CD14-positive monocyte (primary cell): ENCODE results near the gene ZNF474. TPM values are rescaled to one million over a fixed set of nuclear protein-coding genes. Genes with fewer than 3 reads are reported as not detected.

Source experiments
- DNase-seq, 3 donors: peaks; one replicate each; pipeline ENCODE4 v3.0.0-alpha.2; 2011 to 2022
- H2AFZ ChIP-seq: 2 replicates; pipeline ENCODE4 v1.6.0; 2012; ENCODE audit warnings: mild to moderate bottlenecking, low read depth, low read length, inconsistent platforms; ENCODE audit not compliant: insufficient read depth, poor library complexity, severe bottlenecking
- H3K27ac ChIP-seq, 2 donors: 1 replicate in 1 of 2; 2 replicates in 1 of 2; pipeline ENCODE4 v1.5.1; 2012 to 2013; ENCODE audit warnings: low read length in 2 of 2, control low read depth in 1 of 2, inconsistent platforms in 1 of 2, low read depth in 1 of 2, mild to moderate bottlenecking in 1 of 2
- H3K27me3 ChIP-seq, 2 donors: one replicate each; pipeline versions ENCODE4 v1.6.0 to v1.6.1; 2011 to 2013; ENCODE audit warnings: low read length in 2 of 2; ENCODE audit not compliant: control insufficient read depth in 2 of 2, insufficient read depth in 2 of 2
- H3K36me3 ChIP-seq, 2 donors: replicated peaks in 1 of 2; 1 replicate in 1 of 2; 2 replicates in 1 of 2; pipeline versions ENCODE4 v1.5.1 to v1.6.1; 2012 to 2013; ENCODE audit warnings: low read length in 2 of 2, control low read depth in 1 of 2, inconsistent platforms in 1 of 2, mild to moderate bottlenecking in 1 of 2; ENCODE audit not compliant: insufficient read depth in 2 of 2, control insufficient read depth in 1 of 2
- H3K4me1 ChIP-seq, 2 donors: 1 replicate in 1 of 2; 2 replicates in 1 of 2; pipeline versions ENCODE4 v1.5.1 to v1.6.1; 2012 to 2013; ENCODE audit warnings: low read length in 2 of 2, control low read depth in 1 of 2, inconsistent platforms in 1 of 2, mild to moderate bottlenecking in 1 of 2, moderate library complexity in 1 of 2; ENCODE audit not compliant: insufficient read depth in 2 of 2, control insufficient read depth in 1 of 2
- H3K4me2 ChIP-seq: replicated peaks from 2 replicates; pipeline ENCODE3; 2012; ENCODE audit warnings: low read length, moderate library complexity, mild to moderate bottlenecking; ENCODE audit not compliant: poor library complexity, severe bottlenecking; ENCODE audit errors: extremely low read depth
- H3K4me3 ChIP-seq, 3 experiments: fragments of 200-600 bp in 1 of 3; sonication (generic) in 1 of 3; replicated peaks in 1 of 3; 1 replicate in 2 of 3; 2 replicates in 1 of 3; pipeline ENCODE4 v1.5.1; 2011 to 2013; ENCODE audit warnings: low read length in 3 of 3, mild to moderate bottlenecking in 3 of 3, control low read depth in 2 of 3, low read depth in 2 of 3, inconsistent platforms in 1 of 3, moderate library complexity in 1 of 3
- H3K79me2 ChIP-seq: 2 replicates; pipeline ENCODE4 v1.6.0; 2012; ENCODE audit warnings: mild to moderate bottlenecking, control low read depth, inconsistent platforms, low read length, moderate library complexity; ENCODE audit not compliant: insufficient read depth
- H3K9ac ChIP-seq: 2 replicates; pipeline ENCODE4 v1.6.0; 2017; ENCODE audit warnings: low read length, mild to moderate bottlenecking; ENCODE audit not compliant: insufficient read depth, poor library complexity, severe bottlenecking
- H3K9me3 ChIP-seq, 2 donors: replicated peaks in 1 of 2; 1 replicate in 1 of 2; 2 replicates in 1 of 2; pipeline versions ENCODE4 v1.5.1 to v1.6.1; 2012 to 2013; ENCODE audit warnings: low read length in 2 of 2, control low read depth in 1 of 2; ENCODE audit not compliant: control insufficient read depth in 1 of 2, insufficient read depth in 1 of 2
- H4K20me1 ChIP-seq: 2 replicates; pipeline ENCODE4 v1.6.0; 2012; ENCODE audit warnings: mild to moderate bottlenecking, low read length, control low read depth, moderate library complexity; ENCODE audit not compliant: insufficient read depth
- H3K27ac Mint-ChIP-seq, 7 donors: one replicate each; pipeline ENCODE4 v1.8.0; 2020; ENCODE audit warnings: mild to moderate bottlenecking in 7 of 7, mixed read lengths in 7 of 7, moderate library complexity in 6 of 7, inconsistent platforms in 2 of 7
- H3K27me3 Mint-ChIP-seq, 3 donors: one replicate each; pipeline ENCODE4 v1.8.0; 2021 to 2022; ENCODE audit warnings: low read depth in 3 of 3, mild to moderate bottlenecking in 3 of 3, mixed read lengths in 3 of 3, moderate library complexity in 3 of 3, inconsistent platforms in 1 of 3
- H3K36me3 Mint-ChIP-seq, 2 donors: one replicate each; pipeline ENCODE4 v1.8.0; 2020; ENCODE audit warnings: mixed read lengths in 2 of 2, inconsistent platforms in 1 of 2, mild to moderate bottlenecking in 1 of 2
- H3K4me1 Mint-ChIP-seq: one replicate; pipeline ENCODE4 v1.8.0; 2020; ENCODE audit warnings: mild to moderate bottlenecking, mixed read lengths
- H3K4me3 Mint-ChIP-seq, 2 donors: one replicate each; pipeline ENCODE4 v1.8.0; 2020; ENCODE audit warnings: mild to moderate bottlenecking in 2 of 2, mixed read lengths in 2 of 2, moderate library complexity in 1 of 2
- H3K9me3 Mint-ChIP-seq, 7 donors: one replicate each; pipeline ENCODE4 v1.8.0; 2020 to 2022; ENCODE audit warnings: mixed read lengths in 7 of 7, mild to moderate bottlenecking in 6 of 7, moderate library complexity in 6 of 7, inconsistent platforms in 2 of 7
- WGBS: methylation state at CpG from one replicate; pipeline ENCODE4 v1.1.5; 2013; ENCODE audit warnings: missing lambda C conversion rate; ENCODE audit not compliant: insufficient coverage; 5-methylcytosine and 5-hydroxymethylcytosine counted together
- intact Hi-C, 2 donors: fragments of 100-400 bp; cut with micrococcal nuclease; formaldehyde crosslinking; loops; one replicate each; pipeline versions ENCODE4 v1.15.0 to v1.15.1; 2023
- polyA minus RNA-seq: library from RNA; depleted of rRNA, polyadenylated mRNA; stranded (reverse); fragments of >200 nt; gene quantifications from 2 replicates; pipeline ENCODE4 v1.2.3, GENCODE V29; 2012
- polyA plus RNA-seq, 3 donors: library from polyadenylated mRNA; depleted of rRNA in 1 of 3; unstranded in 2 of 3; stranded (reverse) in 1 of 3; fragments of 300-500 nt in 2 of 3; fragments of >200 nt in 1 of 3; fragmentation: Illumina TruSeq in 2 of 3; gene quantifications; 1 replicate in 2 of 3; 2 replicates in 1 of 3; pipeline ENCODE4 v1.2.3, GENCODE V29; 2012 to 2021
- total RNA-seq, 12 experiments: library from RNA in 1 of 12; stranded (reverse) in 1 of 12; fragments of 120-200 nt in 1 of 12; gene quantifications; one replicate each; pipeline ENCODE4 v1.2.4 and lab custom pipeline; 2013 to 2026; ENCODE audit warnings: mixed read lengths in 6 of 12, inconsistent platforms in 1 of 12
- TF ChIP-seq, protein P1 (sequence below): fragments of 200-600 bp; IDR thresholded peaks from one replicate; pipeline ENCODE4 v1.8.0; 2022; ENCODE audit warnings: antibody characterized with exemption, mild to moderate bottlenecking

The ZNF474 gene
- 0.08 TPM for total RNA-seq (2013)
- polyA plus RNA-seq: under 1 TPM in 1 of 3 donors, not detected in 2; 0.09 TPM
- 0.14 TPM in 1 of 2 replicates, not detected in the other for polyA minus RNA-seq
- total RNA-seq (lab: John Stamatoyannopoulos, UW): 0 to 0.45 (median 0.05) reads per million in 11 experiments

DNA sequence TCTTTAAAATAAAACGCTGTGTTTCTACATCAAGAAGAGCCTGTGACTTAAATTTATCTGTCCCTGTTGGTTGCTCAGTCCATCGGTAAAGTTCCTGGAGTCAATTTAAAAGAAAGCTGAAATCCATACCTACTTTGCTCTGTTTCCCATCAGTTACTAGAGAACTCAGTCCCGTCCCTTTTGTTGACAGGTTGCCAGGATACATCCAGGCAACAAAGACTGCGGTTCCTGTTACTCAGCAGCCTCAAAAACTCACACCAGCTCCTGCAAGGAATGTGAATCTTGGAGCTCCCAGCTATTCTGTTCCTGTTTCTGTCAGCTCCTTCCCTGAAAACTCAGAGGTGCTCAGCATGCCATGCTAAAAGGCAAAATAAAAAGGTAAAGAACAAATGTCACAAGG lies at the start of gene ZNF474:
TSS of gene ZNF474 (plus strand) at position 241 of the 400 bp plus-strand sequence. CDS start 22,445 bp downstream, outside the sequence.
- Mint-ChIP-seq H3K36me3 (no peaks in the 10 kb centered on the region), H3K4me3 (no peak within 1 kb of the TSS), H3K4me1 (no peaks in the 10 kb centered on the region), H3K27me3 (peaks cover 0 to 3% (median 0%) of the 10 kb centered on the region in 3 donors), H3K27ac (no peak within 1 kb of the TSS), H3K9me3 (peaks cover 0 to 2% (median 0%) of the 10 kb centered on the region in 7 donors)
- Histone ChIP-seq H4K20me1 (no peaks in the 10 kb centered on the region), H2AFZ (no peak within 1 kb of the TSS), H3K79me2 (no peaks in the 10 kb centered on the region), H3K9ac (no peak within 1 kb of the TSS), H3K36me3 (no peaks in the 10 kb centered on the region), H3K9me3 (peaks cover 0 to 4% of the 10 kb centered on the region in 2 donors), H3K27ac (no peak within 1 kb of the TSS), H3K4me3 (no peak within 1 kb of the TSS), H3K4me1 (no peaks in the 10 kb centered on the region), H3K27me3 (no peaks in the 10 kb centered on the region), H3K4me2 (no peak within 1 kb of the TSS)
- DNase-seq: no peak
- 33% methylated on average over 4 of the region's 4 CpGs for WGBS
- intact Hi-C loops: no loop called here
- TF ChIP-seq, protein P1, sequence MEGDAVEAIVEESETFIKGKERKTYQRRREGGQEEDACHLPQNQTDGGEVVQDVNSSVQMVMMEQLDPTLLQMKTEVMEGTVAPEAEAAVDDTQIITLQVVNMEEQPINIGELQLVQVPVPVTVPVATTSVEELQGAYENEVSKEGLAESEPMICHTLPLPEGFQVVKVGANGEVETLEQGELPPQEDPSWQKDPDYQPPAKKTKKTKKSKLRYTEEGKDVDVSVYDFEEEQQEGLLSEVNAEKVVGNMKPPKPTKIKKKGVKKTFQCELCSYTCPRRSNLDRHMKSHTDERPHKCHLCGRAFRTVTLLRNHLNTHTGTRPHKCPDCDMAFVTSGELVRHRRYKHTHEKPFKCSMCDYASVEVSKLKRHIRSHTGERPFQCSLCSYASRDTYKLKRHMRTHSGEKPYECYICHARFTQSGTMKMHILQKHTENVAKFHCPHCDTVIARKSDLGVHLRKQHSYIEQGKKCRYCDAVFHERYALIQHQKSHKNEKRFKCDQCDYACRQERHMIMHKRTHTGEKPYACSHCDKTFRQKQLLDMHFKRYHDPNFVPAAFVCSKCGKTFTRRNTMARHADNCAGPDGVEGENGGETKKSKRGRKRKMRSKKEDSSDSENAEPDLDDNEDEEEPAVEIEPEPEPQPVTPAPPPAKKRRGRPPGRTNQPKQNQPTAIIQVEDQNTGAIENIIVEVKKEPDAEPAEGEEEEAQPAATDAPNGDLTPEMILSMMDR: no peak

DNA sequence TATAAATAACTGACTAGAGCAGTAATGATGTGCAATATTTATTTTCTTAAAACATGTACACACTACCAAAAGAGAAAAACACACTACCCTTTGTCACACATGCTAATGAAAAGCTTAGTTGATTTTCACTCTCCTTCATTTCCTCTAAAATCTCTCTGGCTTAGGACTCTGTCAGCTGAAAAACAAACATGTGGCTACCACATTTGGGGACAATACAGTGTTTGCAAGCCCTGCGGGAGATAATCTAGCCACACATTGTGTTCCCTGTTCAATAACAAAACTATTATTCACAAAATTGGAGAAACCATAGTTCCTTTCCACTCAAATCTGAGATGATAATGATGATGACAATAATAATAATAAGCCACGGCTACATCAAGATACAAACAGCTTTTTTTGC lies 47.8 kb upstream of the ZNF474 start:
- H3K4me1 ChIP-seq: peaks cover 15 to 19% of the 10 kb centered on the region in 2 donors
- H3K4me1 Mint-ChIP-seq: peaks cover 17% of the 10 kb centered on the region
- TF ChIP-seq, protein P1: no peak
- peaks cover 31% of the 10 kb centered on the region in 2 donors for H3K27me3 ChIP-seq
- H3K4me3 ChIP-seq: no peak overlapping the region
- intact Hi-C loops: no loop called here
- no peak overlapping the region for H3K27ac Mint-ChIP-seq
- DNase-seq: no peak
- no CpG with 5 or more reads among the region's 2 CpGs for WGBS
- H3K9ac ChIP-seq: no peak overlapping the region
- H3K9me3 Mint-ChIP-seq: peaks cover 0 to 13% (median 5%) of the 10 kb centered on the region in 7 donors
- no peak overlapping the region for H2AFZ ChIP-seq
- H3K27ac ChIP-seq: no peak overlapping the region
- peaks cover 34 to 41% (median 34%) of the 10 kb centered on the region in 3 donors for H3K27me3 Mint-ChIP-seq
- H4K20me1 ChIP-seq: no peaks in the 10 kb centered on the region
- no peak overlapping the region for H3K4me3 Mint-ChIP-seq
- no peak overlapping the region for H3K4me2 ChIP-seq
- H3K36me3 Mint-ChIP-seq: peaks cover 2 to 6% of the 10 kb centered on the region in 2 donors
- peaks cover 0 to 12% of the 10 kb centered on the region in 2 donors for H3K9me3 ChIP-seq
- no peaks in the 10 kb centered on the region for H3K36me3 ChIP-seq
- H3K79me2 ChIP-seq: no peaks in the 10 kb centered on the region
